Testis (tissue), 3 donors: ENCODE measurements around the gene MEGF11. TPM values are rescaled to one million over a fixed set of nuclear protein-coding genes. Genes with fewer than 3 reads are reported as not detected.
"Not testable (repeated sequence)": the region's sequence is repeated elsewhere in the genome, so short reads cannot be mapped to it uniquely, and the experiment has no call there.

Source experiments
- DNase-seq: peaks from one replicate; pipeline ENCODE4 v3.0.0-alpha.2; 2019
- H3K27ac ChIP-seq, 2 donors: fragments of 200-600 bp; sonication (generic); one replicate each; pipeline ENCODE4 v1.5.1; 2019
- H3K27me3 ChIP-seq: fragments of 200-600 bp; sonication (generic); one replicate; pipeline ENCODE4 v1.5.1; 2019
- H3K36me3 ChIP-seq: fragments of 200-600 bp; sonication (generic); one replicate; pipeline ENCODE4 v1.5.1; 2017; ENCODE audit warnings: low read depth; ENCODE audit errors: missing control alignments
- H3K4me1 ChIP-seq: fragments of 200-600 bp; sonication (generic); one replicate; pipeline ENCODE4 v1.5.1; 2019
- H3K4me3 ChIP-seq, 2 donors: fragments of 200-600 bp; sonication (generic); one replicate each; pipeline ENCODE4 v1.5.1; 2017 to 2019
- H3K9me3 ChIP-seq: fragments of 200-600 bp; sonication (generic); one replicate; pipeline ENCODE4 v1.5.1; 2017
- POLR2A ChIP-seq: fragments of 450-650 bp; IDR thresholded peaks from one replicate; pipeline ENCODE4 v1.6.1; 2017; ENCODE audit warnings: antibody characterized with exemption, mild to moderate bottlenecking, moderate library complexity
- WGBS, 2 donors: methylation state at CpG; one replicate each; pipeline ENCODE4 v1.1.5; 2018; 5-methylcytosine and 5-hydroxymethylcytosine counted together
- intact Hi-C: fragments of 100-400 bp; cut with DNase I; formaldehyde crosslinking; loops from one replicate; pipeline ENCODE4 v1.15.1; 2023; ENCODE audit warnings: low total_unique reads
- polyA plus RNA-seq: library from polyadenylated mRNA; stranded (reverse); fragments of 350-450 nt; fragmentation: Illumina TruSeq; extraction: RNeasy Lipid Tissue Mini Kit (QIAGEN cat#74804); gene quantifications from one replicate; pipeline ENCODE4 v1.2.3, GENCODE V29; 2014; ENCODE audit warnings: low read depth, low replicate concordance; ENCODE audit not compliant: insufficient read depth
- total RNA-seq, 2 donors: library from RNA; depleted of rRNA; stranded (reverse); fragments of >200 nt; gene quantifications; one replicate each; pipeline ENCODE4 v1.2.3, GENCODE V29; 2016
- TF ChIP-seq, protein P1 (sequence below), 3 experiments: fragments of 450-650 bp in 2 of 3; fragments of 200-600 bp in 1 of 3; sonication (generic) in 1 of 3; IDR thresholded peaks; one replicate each; pipeline ENCODE4 v1.5.1; 2016 to 2019; ENCODE audit warnings: antibody characterized with exemption in 3 of 3, mild to moderate bottlenecking in 2 of 3, moderate library complexity in 1 of 3

The MEGF11 gene
- total and polyA plus RNA-seq, 3 donors from 2014 or later: 4.5 to 18.7 (median 8.6) TPM

DNA sequence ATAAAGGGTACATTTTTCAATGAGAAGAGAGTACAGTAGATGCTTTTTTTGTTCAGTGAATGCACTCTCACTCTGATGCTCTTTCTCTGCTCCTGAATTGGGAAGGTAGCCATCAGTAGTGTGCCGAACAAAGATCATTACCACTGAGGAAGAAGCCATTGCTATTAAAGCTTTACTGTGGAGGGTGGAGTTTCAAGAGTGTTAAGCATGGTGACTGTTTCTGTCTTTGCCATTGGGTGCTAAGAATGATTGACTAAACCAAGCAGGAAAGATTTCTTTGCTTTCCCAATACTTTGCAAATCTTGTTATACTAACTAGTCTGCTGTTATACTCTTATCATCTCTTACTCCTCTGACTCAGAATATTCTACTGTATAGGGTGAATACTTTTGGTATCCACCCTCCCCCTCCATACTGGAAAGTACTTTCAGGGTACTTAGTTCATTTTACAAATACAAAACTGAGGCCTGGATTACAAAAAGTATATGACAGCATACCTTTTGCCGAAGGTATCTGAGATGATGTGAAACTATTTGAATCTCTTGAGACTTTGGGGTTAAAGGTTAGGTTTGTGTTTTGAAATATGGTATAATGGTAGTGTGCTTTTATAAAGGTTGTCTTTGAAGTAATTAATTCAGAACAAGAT, 382.5 kb downstream of the MEGF11 start:
- peaks cover 5% of the 10 kb centered on the region for H3K4me1 ChIP-seq
- peak overlapping the region; percentile 66 to 95 for H3K4me3 ChIP-seq
- no peaks in the 10 kb centered on the region for H3K9me3 ChIP-seq
- no peak for DNase-seq
- WGBS, 2 donors: 20 to 21% methylated on average over 2 of the region's 2 CpGs
- intact Hi-C loops: no loop called here
- TF ChIP-seq POLR2A: no peak
- TF ChIP-seq, protein P1, sequence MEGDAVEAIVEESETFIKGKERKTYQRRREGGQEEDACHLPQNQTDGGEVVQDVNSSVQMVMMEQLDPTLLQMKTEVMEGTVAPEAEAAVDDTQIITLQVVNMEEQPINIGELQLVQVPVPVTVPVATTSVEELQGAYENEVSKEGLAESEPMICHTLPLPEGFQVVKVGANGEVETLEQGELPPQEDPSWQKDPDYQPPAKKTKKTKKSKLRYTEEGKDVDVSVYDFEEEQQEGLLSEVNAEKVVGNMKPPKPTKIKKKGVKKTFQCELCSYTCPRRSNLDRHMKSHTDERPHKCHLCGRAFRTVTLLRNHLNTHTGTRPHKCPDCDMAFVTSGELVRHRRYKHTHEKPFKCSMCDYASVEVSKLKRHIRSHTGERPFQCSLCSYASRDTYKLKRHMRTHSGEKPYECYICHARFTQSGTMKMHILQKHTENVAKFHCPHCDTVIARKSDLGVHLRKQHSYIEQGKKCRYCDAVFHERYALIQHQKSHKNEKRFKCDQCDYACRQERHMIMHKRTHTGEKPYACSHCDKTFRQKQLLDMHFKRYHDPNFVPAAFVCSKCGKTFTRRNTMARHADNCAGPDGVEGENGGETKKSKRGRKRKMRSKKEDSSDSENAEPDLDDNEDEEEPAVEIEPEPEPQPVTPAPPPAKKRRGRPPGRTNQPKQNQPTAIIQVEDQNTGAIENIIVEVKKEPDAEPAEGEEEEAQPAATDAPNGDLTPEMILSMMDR (IDR thresholded peaks at IDR 0.05): no peak
- no peaks in the 10 kb centered on the region for H3K27me3 ChIP-seq
- peak overlapping the region; percentile 92 to 97 for H3K27ac ChIP-seq
- H3K36me3 ChIP-seq: no peaks in the 10 kb centered on the region

DNA sequence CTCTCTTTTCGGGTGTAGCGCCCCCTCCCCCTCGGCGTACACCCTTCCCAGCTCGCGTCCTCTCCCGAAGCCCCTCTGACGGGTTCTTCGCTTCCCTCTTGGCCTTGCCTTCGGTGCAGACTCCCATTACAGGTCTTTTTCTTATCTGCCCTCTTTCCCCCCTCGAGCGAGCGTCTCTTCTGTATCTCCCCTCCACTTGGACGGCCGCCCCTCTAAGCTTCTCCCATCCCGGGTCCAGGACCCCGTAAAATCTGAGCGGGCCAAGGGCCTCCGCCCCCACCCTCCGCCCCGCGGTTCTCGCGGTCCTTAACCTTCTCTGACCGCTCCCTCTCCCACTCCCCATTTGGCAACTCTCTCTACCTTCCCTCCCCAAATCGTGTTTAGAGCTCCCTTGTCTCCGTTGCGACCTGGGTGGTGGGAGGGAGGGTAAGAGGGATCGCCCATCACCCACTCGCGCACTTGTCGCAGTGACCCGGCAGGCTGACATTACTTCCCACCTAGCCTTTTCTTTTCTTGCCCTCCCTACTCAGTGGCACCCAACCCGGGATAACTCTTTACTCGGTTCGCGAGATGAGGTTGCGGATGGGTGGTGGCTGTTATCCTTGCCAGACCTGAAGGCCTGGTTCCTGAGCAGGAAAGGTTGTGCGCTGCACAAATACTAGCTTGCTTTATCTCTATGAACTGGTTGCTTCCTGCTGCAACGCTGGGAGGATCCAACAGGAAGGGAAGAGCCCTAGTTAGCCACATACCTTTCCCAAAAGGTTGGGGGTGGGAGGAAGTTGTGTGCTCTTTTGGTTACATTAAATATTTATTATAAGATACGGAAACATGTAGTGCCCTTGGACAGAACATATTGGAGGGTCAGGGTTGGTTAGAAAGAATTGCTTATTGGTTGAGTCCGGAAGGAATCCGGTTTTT, 383.3 kb downstream of the MEGF11 start:
- no peak for TF ChIP-seq POLR2A
- TF ChIP-seq, protein P1 (IDR thresholded peaks at IDR 0.05): no peak
- Histone ChIP-seq H3K9me3 (no peaks in the 10 kb centered on the region), H3K4me1 (peaks cover 5% of the 10 kb centered on the region), H3K27ac (peak overlapping the region; percentile 92 to 97), H3K36me3 (no peaks in the 10 kb centered on the region), H3K27me3 (no peaks in the 10 kb centered on the region), H3K4me3 (peak overlapping the region; percentile 66 to 95)
- DNase-seq: peak; percentile 60
- intact Hi-C loops: no loop called here
- 1% methylated on average over 43 of the region's 43 CpGs for WGBS, 2 donors

DNA sequence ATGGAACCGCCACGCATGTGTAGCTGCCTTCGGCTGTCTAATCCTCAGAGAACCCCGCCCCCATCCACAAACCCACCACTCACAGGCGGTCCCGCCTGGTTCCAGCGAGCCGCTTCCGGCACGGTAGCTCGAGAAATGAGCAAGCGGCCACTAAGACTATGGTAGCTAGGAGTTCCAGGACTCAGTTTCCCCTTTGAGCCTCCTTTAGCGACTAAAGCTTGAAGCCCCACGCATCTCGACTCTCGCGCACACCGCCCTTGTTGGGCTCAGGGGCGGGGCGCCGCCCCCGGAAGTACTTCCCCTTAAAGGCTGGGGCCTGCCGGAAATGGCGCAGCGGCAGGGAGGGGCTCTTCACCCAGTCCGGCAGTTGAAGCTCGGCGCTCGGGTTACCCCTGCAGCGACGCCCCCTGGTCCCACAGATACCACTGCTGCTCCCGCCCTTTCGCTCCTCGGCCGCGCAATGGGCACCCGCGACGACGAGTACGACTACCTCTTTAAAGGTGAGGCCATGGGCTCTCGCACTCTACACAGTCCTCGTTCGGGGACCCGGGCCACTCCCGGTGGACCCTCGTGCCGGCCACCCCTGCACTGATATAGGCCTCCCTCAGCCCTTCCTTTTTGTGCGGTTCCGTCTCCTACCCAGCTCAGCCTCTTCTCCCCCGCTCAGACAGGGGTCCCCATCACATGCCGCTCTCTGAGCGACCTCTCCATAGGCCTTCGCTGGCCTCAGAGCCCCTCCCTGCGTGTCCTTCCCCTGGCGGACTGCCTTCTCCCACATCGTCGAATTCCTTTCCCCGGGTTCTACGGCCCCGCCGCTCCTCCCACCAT, 384.2 kb downstream of the MEGF11 start, which contains the start of gene RAB11A:
Gene RAB11A (plus strand): TSS at position 366 of the 828 bp plus-strand sequence. CDS start 95 bp downstream, at position 461.
- TF ChIP-seq, protein P1 (IDR thresholded peaks at IDR 0.05): no peak
- TF ChIP-seq POLR2A: peak; percentile 93
- Histone ChIP-seq H3K4me3 (peak within 1 kb of the TSS; percentile 66 to 95), H3K4me1 (peaks cover 5% of the 10 kb centered on the region), H3K27ac (peak within 1 kb of the TSS; percentile 92 to 97), H3K27me3 (no peaks in the 10 kb centered on the region), H3K36me3 (no peaks in the 10 kb centered on the region), H3K9me3 (no peaks in the 10 kb centered on the region)
- WGBS, 2 donors: 0 to 3% methylated on average over 22 to 61 of the region's 62 CpGs
- intact Hi-C loops: no loop called here
- DNase-seq: peak; percentile 98

DNA sequence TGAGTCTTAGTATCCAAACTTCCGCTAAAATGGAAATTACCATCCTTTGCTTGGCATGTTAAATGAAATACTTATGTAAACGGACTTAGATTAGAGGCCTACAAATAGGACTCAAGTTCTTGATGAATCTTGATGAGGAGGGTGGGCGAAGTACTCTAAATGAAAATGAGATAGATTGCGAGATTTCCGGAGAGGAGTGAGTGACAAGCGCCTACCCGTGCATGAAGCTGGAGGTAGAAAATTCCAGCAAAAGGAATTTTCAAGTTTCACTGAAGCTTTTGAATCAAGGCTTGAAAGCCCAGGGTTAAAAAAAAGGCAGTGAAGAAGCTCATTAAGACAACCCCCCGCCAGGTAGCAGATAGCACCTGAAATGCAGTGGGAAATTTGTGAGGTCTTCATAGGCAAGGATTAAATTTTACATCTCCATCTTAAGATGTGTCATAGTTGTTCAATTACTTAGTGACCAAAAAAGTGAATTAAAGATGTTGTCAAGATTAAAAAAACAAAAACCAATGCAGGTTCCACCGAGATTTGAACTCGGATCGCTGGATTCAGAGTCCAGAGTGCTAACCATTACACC, 384.9 kb downstream of the MEGF11 start:
- Histone ChIP-seq H3K36me3 (no peaks in the 10 kb centered on the region), H3K4me3 (peak overlapping the region; percentile 66 to 95), H3K27me3 (no peaks in the 10 kb centered on the region), H3K27ac (peak overlapping the region; percentile 92 to 97), H3K4me1 (peaks cover 5% of the 10 kb centered on the region), H3K9me3 (no peaks in the 10 kb centered on the region)
- TF ChIP-seq, protein P1 (IDR thresholded peaks at IDR 0.05): no peak
- no peak for TF ChIP-seq POLR2A
- WGBS, 2 donors: 56 to 57% methylated on average over 11 of the region's 11 CpGs
- no peak for DNase-seq
- intact Hi-C loops: no loop called here

- H3K36me3 ChIP-seq, H3K27me3 ChIP-seq, intact Hi-C loops, H3K27ac ChIP-seq, DNase-seq, H3K4me1 ChIP-seq, H3K9me3 ChIP-seq, H3K4me3 ChIP-seq: not testable (repeated sequence)
- 93 to 98% methylated on average over 6 of the region's 6 CpGs for WGBS, 2 donors
Observed at GRCh38 chr15:65867933-65868332, 385.6 kb downstream of the MEGF11 start.
